Upper lobe of left lung (tissue), 4 donors: ENCODE measurements around the gene MCF2L2.

Experiments used
- EP300 ChIP-seq, 4 donors: sonication (generic); formaldehyde crosslinking; IDR thresholded peaks; one replicate each; pipeline ENCODE4 v1.5.1; 2017; ENCODE audit warnings: antibody characterized with exemption in 4 of 4, control low read depth in 2 of 4
- POLR2AphosphoS5 ChIP-seq, 2 donors: sonication (generic); formaldehyde crosslinking; IDR thresholded peaks; one replicate each; pipeline ENCODE4 v1.5.1; 2017; ENCODE audit warnings: antibody characterized with exemption in 2 of 2
- TF ChIP-seq, protein P1 (sequence below), 6 experiments: fragments of 450-650 bp in 4 of 6; fragments of 200-600 bp in 2 of 6; sonication (generic) in 2 of 6; IDR thresholded peaks; one replicate each; pipeline ENCODE4 v1.5.1; 2016 to 2019; ENCODE audit warnings: antibody characterized with exemption in 6 of 6

DNA sequence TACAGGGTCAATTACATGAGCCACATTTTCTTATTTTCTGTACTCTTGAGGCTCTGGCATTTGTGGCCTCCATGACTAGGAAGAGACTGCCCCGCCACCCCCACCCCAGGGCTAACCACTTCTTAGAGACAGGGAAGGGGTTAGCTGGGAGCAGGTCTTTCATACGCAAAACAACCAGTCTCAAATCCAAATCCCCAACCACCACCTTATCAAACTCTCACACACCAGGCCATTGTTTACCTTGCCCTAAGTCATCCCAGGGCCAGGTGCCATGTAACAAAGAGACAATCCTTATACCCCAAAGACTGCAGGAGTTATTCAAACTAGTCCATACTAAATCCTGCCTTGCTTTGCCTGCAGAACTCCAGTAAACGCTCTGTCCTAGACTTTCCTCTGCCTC, 97.5 kb downstream of the MCF2L2 start:
- TF ChIP-seq POLR2AphosphoS5 (IDR thresholded peaks at IDR 0.05): no peak
- TF ChIP-seq EP300 (IDR thresholded peaks at IDR 0.05): no peak
- TF ChIP-seq, protein P1, sequence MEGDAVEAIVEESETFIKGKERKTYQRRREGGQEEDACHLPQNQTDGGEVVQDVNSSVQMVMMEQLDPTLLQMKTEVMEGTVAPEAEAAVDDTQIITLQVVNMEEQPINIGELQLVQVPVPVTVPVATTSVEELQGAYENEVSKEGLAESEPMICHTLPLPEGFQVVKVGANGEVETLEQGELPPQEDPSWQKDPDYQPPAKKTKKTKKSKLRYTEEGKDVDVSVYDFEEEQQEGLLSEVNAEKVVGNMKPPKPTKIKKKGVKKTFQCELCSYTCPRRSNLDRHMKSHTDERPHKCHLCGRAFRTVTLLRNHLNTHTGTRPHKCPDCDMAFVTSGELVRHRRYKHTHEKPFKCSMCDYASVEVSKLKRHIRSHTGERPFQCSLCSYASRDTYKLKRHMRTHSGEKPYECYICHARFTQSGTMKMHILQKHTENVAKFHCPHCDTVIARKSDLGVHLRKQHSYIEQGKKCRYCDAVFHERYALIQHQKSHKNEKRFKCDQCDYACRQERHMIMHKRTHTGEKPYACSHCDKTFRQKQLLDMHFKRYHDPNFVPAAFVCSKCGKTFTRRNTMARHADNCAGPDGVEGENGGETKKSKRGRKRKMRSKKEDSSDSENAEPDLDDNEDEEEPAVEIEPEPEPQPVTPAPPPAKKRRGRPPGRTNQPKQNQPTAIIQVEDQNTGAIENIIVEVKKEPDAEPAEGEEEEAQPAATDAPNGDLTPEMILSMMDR (IDR thresholded peaks at IDR 0.05): no peak
